HepG2 (cell line): ENCODE data around the gene PDCD2L. TPM values are rescaled to one million over a fixed set of nuclear protein-coding genes. Genes with fewer than 3 reads are reported as not detected.

Source experiments
- CSRNP2 ChIP-seq: sonication (generic); formaldehyde crosslinking; conservative IDR thresholded peaks from 2 replicates; pipeline ENCODE4 v1.8.0; 2022; ENCODE audit warnings: low read depth, missing genetic modification reagents
- MYC ChIP-seq: sonication (generic); formaldehyde crosslinking; IDR thresholded peaks from 2 replicates; pipeline ENCODE4 v1.9.0; 2021; ENCODE audit warnings: missing genetic modification reagents, borderline replicate concordance
- NFE2 ChIP-seq: sonication (generic); formaldehyde crosslinking; IDR thresholded peaks from 2 replicates; pipeline ENCODE4 v1.4.0; 2020; ENCODE audit warnings: missing genetic modification reagents
- ONECUT2 ChIP-seq: sonication (generic); formaldehyde crosslinking; IDR thresholded peaks from 2 replicates; pipeline ENCODE4 v1.4.0; 2020; ENCODE audit warnings: missing genetic modification reagents
- PATZ1 ChIP-seq: sonication (generic); formaldehyde crosslinking; IDR thresholded peaks from 2 replicates; pipeline ENCODE4 v1.4.0; 2020; ENCODE audit warnings: missing genetic modification reagents
- PRDM4 ChIP-seq: sonication (generic); formaldehyde crosslinking; IDR thresholded peaks from 2 replicates; pipeline ENCODE4 v1.9.0; 2021; ENCODE audit warnings: missing genetic modification reagents, borderline replicate concordance
- RFX3 ChIP-seq: IDR thresholded peaks from 2 replicates; pipeline ENCODE4 v1.6.1; 2016; ENCODE audit warnings: missing biosample characterization, missing genetic modification reagents
- SSRP1 ChIP-seq: IDR thresholded peaks from 2 replicates; pipeline ENCODE4 v1.6.1; 2016; ENCODE audit warnings: control low read depth
- ZBTB42 ChIP-seq: sonication (generic); formaldehyde crosslinking; IDR thresholded peaks from 2 replicates; pipeline ENCODE4 v1.5.0; 2020; ENCODE audit warnings: mild to moderate bottlenecking, missing genetic modification reagents
- ZNF205 ChIP-seq: IDR thresholded peaks from 2 replicates; pipeline ENCODE4 v1.6.1; 2018; ENCODE audit warnings: missing biosample characterization, missing genetic modification reagents
- ZNF337 ChIP-seq: sonication (generic); formaldehyde crosslinking; IDR thresholded peaks from 2 replicates; pipeline ENCODE4 v1.5.1; 2020; ENCODE audit warnings: missing genetic modification reagents, low read depth, mild to moderate bottlenecking, borderline replicate concordance
- ZNF451 ChIP-seq: sonication (generic); formaldehyde crosslinking; IDR thresholded peaks from 2 replicates; pipeline ENCODE4 v1.5.0; 2020; ENCODE audit warnings: mild to moderate bottlenecking, missing genetic modification reagents
- polyA plus RNA-seq, 8 experiments: library from polyadenylated mRNA; depleted of rRNA in 3 of 8; stranded (reverse) in 7 of 8; unstranded in 1 of 8; fragments of >200 nt; fragmentation: Illumina TruSeq in 4 of 8; extraction: Trizol in 4 of 8; gene quantifications; 2 replicates each; pipeline versions ENCODE4 v1.2.1 to v1.2.3, GENCODE V29; 2011 to 2016; ENCODE audit warnings: low read depth in 4 of 8, missing spikeins in 1 of 8, mixed read lengths in 1 of 8; ENCODE audit not compliant: insufficient read depth in 1 of 8
- total RNA-seq, 5 experiments: library from RNA; depleted of rRNA; stranded (reverse); fragments of >200 nt; fragmentation: Illumina TruSeq; extraction: Trizol; gene quantifications; 2 replicates each; pipeline ENCODE4 v1.2.3, GENCODE V29; 2016; ENCODE audit warnings: low read depth in 1 of 5
- TF ChIP-seq, protein P1 (sequence below): sonication (generic); formaldehyde crosslinking; IDR thresholded peaks from 2 replicates; pipeline ENCODE4 v1.4.0; 2020; ENCODE audit warnings: missing genetic modification reagents; ENCODE audit errors: not compliant biosample characterization
- TF ChIP-seq, protein P2 (sequence below): sonication (generic); formaldehyde crosslinking; IDR thresholded peaks from 2 replicates; pipeline ENCODE4 v1.4.0; 2020; ENCODE audit warnings: missing genetic modification reagents, mild to moderate bottlenecking, borderline replicate concordance
- TF ChIP-seq, protein P3 (sequence below): sonication (generic); formaldehyde crosslinking; conservative IDR thresholded peaks from 2 replicates; pipeline ENCODE4 v1.4.0; 2020; ENCODE audit warnings: missing genetic modification reagents

Gene PDCD2L
- total and polyA plus RNA-seq, 2 of the 13 experiments (the other 11 are each of a cell fraction or from before 2014, with no cell fraction given) = 29.3 to 35.2 TPM

DNA sequence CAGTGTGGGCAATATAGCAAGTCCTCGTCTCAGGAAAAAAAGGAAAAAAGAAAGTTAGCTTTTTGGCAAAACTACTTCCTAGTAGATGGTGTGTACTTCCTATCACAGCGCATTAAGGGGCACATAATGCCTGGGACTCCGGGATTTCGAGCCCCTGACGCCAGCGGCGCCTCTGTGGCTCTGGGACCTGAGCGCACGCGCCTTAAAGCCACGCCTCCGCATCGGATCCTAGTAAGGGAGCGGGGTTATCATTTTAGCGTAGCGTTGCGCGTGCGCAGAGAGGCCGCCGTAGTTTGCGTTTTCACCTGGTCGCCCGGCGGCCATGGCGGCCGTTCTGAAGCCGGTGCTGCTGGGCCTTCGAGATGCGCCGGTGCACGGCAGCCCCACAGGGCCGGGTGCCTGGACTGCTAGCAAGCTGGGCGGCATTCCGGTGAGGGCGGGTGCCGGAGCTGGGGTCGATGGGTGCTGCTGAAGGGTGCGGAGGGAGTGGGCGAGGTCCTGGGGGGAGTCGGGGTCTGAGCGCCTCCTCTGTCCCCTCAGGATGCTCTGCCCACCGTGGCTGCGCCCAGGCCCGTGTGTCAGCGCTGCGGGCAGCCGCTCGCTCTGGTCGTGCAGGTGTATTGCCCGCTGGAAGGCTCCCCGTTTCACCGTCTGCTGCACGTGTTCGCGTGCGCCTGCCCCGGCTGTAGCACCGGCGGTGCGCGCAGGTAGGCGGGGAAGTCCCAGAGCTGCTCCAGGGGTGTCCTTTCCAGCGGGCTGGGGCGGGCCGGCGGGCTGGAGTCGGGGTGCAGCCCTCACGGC, at the start of gene PDCD2L (continued):
- TF ChIP-seq CSRNP2 (CRISPR knock-in tag) = no peak; the same call in 1 of the 2 replicates
- TF ChIP-seq PRDM4 (CRISPR knock-in tag) = peak; percentile 90; the same call in 1 of the 2 replicates
- TF ChIP-seq, protein P1, sequence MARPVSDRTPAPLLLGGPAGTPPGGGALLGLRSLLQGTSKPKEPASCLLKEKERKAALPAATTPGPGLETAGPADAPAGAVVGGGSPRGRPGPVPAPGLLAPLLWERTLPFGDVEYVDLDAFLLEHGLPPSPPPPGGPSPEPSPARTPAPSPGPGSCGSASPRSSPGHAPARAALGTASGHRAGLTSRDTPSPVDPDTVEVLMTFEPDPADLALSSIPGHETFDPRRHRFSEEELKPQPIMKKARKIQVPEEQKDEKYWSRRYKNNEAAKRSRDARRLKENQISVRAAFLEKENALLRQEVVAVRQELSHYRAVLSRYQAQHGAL (CRISPR knock-in tag) = peak; percentile 81
- TF ChIP-seq ZNF205 (CRISPR knock-in tag) = peak; percentile 49; the same call in 1 of the 2 replicates
- peak; percentile 41; the same call in 1 of the 2 replicates for TF ChIP-seq ONECUT2
- no peak for TF ChIP-seq NFE2
- TF ChIP-seq, protein P2, sequence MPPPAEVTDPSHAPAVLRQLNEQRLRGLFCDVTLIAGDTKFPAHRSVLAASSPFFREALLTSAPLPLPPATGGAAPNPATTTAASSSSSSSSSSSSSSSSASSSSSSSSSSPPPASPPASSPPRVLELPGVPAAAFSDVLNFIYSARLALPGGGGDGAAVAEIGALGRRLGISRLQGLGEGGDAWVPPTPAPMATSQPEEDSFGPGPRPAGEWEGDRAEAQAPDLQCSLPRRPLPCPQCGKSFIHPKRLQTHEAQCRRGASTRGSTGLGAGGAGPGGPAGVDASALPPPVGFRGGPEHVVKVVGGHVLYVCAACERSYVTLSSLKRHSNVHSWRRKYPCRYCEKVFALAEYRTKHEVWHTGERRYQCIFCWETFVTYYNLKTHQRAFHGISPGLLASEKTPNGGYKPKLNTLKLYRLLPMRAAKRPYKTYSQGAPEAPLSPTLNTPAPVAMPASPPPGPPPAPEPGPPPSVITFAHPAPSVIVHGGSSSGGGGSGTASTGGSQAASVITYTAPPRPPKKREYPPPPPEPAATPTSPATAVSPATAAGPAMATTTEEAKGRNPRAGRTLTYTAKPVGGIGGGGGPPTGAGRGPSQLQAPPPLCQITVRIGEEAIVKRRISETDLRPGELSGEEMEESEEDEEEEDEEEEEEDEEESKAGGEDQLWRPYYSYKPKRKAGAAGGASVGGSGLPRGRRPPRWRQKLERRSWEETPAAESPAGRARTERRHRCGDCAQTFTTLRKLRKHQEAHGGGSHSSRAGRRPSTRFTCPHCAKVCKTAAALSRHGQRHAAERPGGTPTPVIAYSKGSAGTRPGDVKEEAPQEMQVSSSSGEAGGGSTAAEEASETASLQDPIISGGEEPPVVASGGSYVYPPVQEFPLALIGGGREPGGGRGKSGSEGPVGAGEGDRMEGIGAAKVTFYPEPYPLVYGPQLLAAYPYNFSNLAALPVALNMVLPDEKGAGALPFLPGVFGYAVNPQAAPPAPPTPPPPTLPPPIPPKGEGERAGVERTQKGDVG (CRISPR knock-in tag) = peak; percentile 88; the same call in 1 of the 2 replicates
- no peak for TF ChIP-seq SSRP1 (CRISPR knock-in tag)
- TF ChIP-seq PATZ1 (CRISPR knock-in tag) = 0 out of 2 replicates have a peak, but pooled peaks have one; percentile 9
- no peak for TF ChIP-seq RFX3 (CRISPR knock-in tag)
- peak; percentile 82 for TF ChIP-seq ZNF337 (CRISPR knock-in tag)
- peak; percentile 89 for TF ChIP-seq MYC
- TF ChIP-seq ZBTB42 (CRISPR knock-in tag) = peak; percentile 77; the same call in 1 of the 2 replicates
- TF ChIP-seq ZNF451 = peak; percentile 59
- TF ChIP-seq, protein P3, sequence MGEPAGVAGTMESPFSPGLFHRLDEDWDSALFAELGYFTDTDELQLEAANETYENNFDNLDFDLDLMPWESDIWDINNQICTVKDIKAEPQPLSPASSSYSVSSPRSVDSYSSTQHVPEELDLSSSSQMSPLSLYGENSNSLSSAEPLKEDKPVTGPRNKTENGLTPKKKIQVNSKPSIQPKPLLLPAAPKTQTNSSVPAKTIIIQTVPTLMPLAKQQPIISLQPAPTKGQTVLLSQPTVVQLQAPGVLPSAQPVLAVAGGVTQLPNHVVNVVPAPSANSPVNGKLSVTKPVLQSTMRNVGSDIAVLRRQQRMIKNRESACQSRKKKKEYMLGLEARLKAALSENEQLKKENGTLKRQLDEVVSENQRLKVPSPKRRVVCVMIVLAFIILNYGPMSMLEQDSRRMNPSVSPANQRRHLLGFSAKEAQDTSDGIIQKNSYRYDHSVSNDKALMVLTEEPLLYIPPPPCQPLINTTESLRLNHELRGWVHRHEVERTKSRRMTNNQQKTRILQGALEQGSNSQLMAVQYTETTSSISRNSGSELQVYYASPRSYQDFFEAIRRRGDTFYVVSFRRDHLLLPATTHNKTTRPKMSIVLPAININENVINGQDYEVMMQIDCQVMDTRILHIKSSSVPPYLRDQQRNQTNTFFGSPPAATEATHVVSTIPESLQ (CRISPR knock-in tag) = no peak
